K562 (cell line): ENCODE measurements around the gene RHEBL1. TPM values are rescaled to one million over a fixed set of nuclear protein-coding genes. Genes with fewer than 3 reads are reported as not detected.

Experiments
- CEBPG ChIP-seq, 3 experiments: fragments of 200-800 bp in 1 of 3; sonication (Bioruptor generic) in 1 of 3; sonication (generic) in 1 of 3; formaldehyde crosslinking in 1 of 3; IDR thresholded peaks in 2 of 3; conservative IDR thresholded peaks in 1 of 3; 2 replicates each; pipeline versions ENCODE4 v1.6.1 to v1.8.0; 2016 to 2022; ENCODE audit warnings: missing compliant biosample characterization in 2 of 3, missing genetic modification characterization in 2 of 3, mild to moderate bottlenecking in 1 of 3, missing genetic modification reagents in 1 of 3
- ELF1 ChIP-seq: fragments of 200-800 bp; sonication (Bioruptor generic); IDR thresholded peaks from 2 replicates; pipeline ENCODE4 v1.6.1; 2016; ENCODE audit warnings: missing genetic modification characterization, missing compliant biosample characterization
- GABPA ChIP-seq: fragments of 200-800 bp; sonication (Bioruptor generic); conservative IDR thresholded peaks from 2 replicates; pipeline ENCODE4 v1.6.1; 2016; ENCODE audit warnings: low read depth, missing genetic modification characterization, missing compliant biosample characterization
- MAFK ChIP-seq: IDR thresholded peaks from 2 replicates; pipeline ENCODE4 v1.6.1; 2011; ENCODE audit warnings: low read length, improper control_type of control experiment
- MCM5 ChIP-seq: fragments of 450-650 bp; IDR thresholded peaks from 2 replicates; pipeline ENCODE4 v1.6.1; 2016; ENCODE audit warnings: low read depth
- MCM7 ChIP-seq, 2 experiments: fragments of 450-650 bp; IDR thresholded peaks; 2 replicates each; pipeline ENCODE4 v1.6.1; 2016 to 2018
- MEF2D ChIP-seq: conservative IDR thresholded peaks from 2 replicates; pipeline ENCODE4 v1.6.1; 2016; ENCODE audit warnings: low read depth, missing genetic modification characterization, missing compliant biosample characterization
- MTA3 ChIP-seq: fragments of 450-650 bp; formaldehyde crosslinking; IDR thresholded peaks from 2 replicates; pipeline ENCODE4 v1.6.1; 2017; ENCODE audit warnings: mild to moderate bottlenecking, borderline replicate concordance
- NCOR1 ChIP-seq: fragments of 450-650 bp; IDR thresholded peaks from 2 replicates; pipeline ENCODE4 v1.6.1; 2016; ENCODE audit warnings: mild to moderate bottlenecking, moderate library complexity
- POU5F1 ChIP-seq: fragments of 150-350 bp; IDR thresholded peaks from 2 replicates; pipeline ENCODE4 v1.6.1; 2014; ENCODE audit warnings: borderline replicate concordance, low read length, low read depth, mild to moderate bottlenecking; ENCODE audit not compliant: partially characterized antibody
- RHOXF2B ChIP-seq: fragments of 250-450 bp; sonication (Bioruptor Pico); conservative IDR thresholded peaks from 2 replicates; pipeline ENCODE4 v1.5.1; 2021
- SAFB2 ChIP-seq: fragments of 200-400 bp; formaldehyde crosslinking; IDR thresholded peaks from 2 replicates; pipeline ENCODE4 v1.6.1; 2018; ENCODE audit warnings: borderline replicate concordance, low read length, low read depth, moderate library complexity; ENCODE audit not compliant: severe bottlenecking
- ZNF23 ChIP-seq: fragments of 250-450 bp; sonication (Bioruptor Pico); IDR thresholded peaks from 2 replicates; pipeline ENCODE4 v1.4.0; 2020; ENCODE audit warnings: mild to moderate bottlenecking
- ZNF354B ChIP-seq: fragments of 250-450 bp; sonication (Bioruptor Pico); IDR thresholded peaks from 2 replicates; pipeline ENCODE4 v1.4.0; 2020
- polyA plus RNA-seq, 8 experiments: library from polyadenylated mRNA; depleted of rRNA in 4 of 8; stranded (reverse) in 5 of 8; unstranded in 3 of 8; fragments of >200 nt; fragmentation: Nextera tagmentation in 2 of 8; fragmentation: Illumina TruSeq in 1 of 8; extraction: Ambion mirVana in 2 of 8; extraction: Trizol in 1 of 8; gene quantifications; 2 replicates each; pipeline versions ENCODE4 v1.2.1 to v1.2.3, GENCODE V29; 2011 to 2014; ENCODE audit warnings: inconsistent platforms in 1 of 8, missing spikeins in 1 of 8
- total RNA-seq, 7 experiments: library from RNA; depleted of rRNA in 6 of 7; stranded (reverse); fragments of >200 nt in 6 of 7; fragmentation: Illumina TruSeq in 2 of 7; extraction: Trizol in 2 of 7; gene quantifications; 2 replicates each; pipeline versions ENCODE4 v1.2.1 to v1.2.3, GENCODE V29; 2011 to 2021; ENCODE audit warnings: low replicate concordance in 1 of 7
- TF ChIP-seq, protein P1 (sequence below): sonication (generic); formaldehyde crosslinking; IDR thresholded peaks from 2 replicates; pipeline ENCODE4 v1.8.0; 2022; ENCODE audit warnings: mild to moderate bottlenecking, missing genetic modification reagents
- TF ChIP-seq, protein P2 (sequence below): fragments of 450-650 bp; IDR thresholded peaks from 2 replicates; pipeline ENCODE4 v1.6.1; 2016; ENCODE audit warnings: missing biosample characterization, missing genetic modification characterization
- TF ChIP-seq, protein P3 (sequence below): fragments of 450-650 bp; IDR thresholded peaks from 2 replicates; pipeline ENCODE4 v1.6.1; 2018; ENCODE audit warnings: mild to moderate bottlenecking, low read depth; ENCODE audit not compliant: partially characterized antibody

The RHEBL1 gene
- total and polyA plus RNA-seq, 9 of the 15 experiments (the other 6 are each of a cell fraction or from before 2014, with no cell fraction given) = 4.3 to 36.1 (median 8.2) TPM

GRCh38 chr12:49092086-49092815 is 22.5 kb upstream of the RHEBL1 start (continued):
- TF ChIP-seq, protein P1, sequence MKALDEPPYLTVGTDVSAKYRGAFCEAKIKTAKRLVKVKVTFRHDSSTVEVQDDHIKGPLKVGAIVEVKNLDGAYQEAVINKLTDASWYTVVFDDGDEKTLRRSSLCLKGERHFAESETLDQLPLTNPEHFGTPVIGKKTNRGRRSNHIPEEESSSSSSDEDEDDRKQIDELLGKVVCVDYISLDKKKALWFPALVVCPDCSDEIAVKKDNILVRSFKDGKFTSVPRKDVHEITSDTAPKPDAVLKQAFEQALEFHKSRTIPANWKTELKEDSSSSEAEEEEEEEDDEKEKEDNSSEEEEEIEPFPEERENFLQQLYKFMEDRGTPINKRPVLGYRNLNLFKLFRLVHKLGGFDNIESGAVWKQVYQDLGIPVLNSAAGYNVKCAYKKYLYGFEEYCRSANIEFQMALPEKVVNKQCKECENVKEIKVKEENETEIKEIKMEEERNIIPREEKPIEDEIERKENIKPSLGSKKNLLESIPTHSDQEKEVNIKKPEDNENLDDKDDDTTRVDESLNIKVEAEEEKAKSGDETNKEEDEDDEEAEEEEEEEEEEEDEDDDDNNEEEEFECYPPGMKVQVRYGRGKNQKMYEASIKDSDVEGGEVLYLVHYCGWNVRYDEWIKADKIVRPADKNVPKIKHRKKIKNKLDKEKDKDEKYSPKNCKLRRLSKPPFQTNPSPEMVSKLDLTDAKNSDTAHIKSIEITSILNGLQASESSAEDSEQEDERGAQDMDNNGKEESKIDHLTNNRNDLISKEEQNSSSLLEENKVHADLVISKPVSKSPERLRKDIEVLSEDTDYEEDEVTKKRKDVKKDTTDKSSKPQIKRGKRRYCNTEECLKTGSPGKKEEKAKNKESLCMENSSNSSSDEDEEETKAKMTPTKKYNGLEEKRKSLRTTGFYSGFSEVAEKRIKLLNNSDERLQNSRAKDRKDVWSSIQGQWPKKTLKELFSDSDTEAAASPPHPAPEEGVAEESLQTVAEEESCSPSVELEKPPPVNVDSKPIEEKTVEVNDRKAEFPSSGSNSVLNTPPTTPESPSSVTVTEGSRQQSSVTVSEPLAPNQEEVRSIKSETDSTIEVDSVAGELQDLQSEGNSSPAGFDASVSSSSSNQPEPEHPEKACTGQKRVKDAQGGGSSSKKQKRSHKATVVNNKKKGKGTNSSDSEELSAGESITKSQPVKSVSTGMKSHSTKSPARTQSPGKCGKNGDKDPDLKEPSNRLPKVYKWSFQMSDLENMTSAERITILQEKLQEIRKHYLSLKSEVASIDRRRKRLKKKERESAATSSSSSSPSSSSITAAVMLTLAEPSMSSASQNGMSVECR (CRISPR knock-in tag) = peak; percentile 73; the same call in 1 of the 2 replicates
- no peak for TF ChIP-seq ZNF23
- TF ChIP-seq, protein P2, sequence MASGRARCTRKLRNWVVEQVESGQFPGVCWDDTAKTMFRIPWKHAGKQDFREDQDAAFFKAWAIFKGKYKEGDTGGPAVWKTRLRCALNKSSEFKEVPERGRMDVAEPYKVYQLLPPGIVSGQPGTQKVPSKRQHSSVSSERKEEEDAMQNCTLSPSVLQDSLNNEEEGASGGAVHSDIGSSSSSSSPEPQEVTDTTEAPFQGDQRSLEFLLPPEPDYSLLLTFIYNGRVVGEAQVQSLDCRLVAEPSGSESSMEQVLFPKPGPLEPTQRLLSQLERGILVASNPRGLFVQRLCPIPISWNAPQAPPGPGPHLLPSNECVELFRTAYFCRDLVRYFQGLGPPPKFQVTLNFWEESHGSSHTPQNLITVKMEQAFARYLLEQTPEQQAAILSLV = no peak
- TF ChIP-seq CEBPG (CRISPR knock-in tag; IDR thresholded peaks at IDR 0.05) = no peak
- TF ChIP-seq CEBPG (tag; conservative IDR thresholded peaks at IDR 0.05 in 1 of 2, IDR thresholded peaks at IDR 0.05 in 1 of 2) = no peak
- TF ChIP-seq GABPA = peak; percentile 61
- TF ChIP-seq NCOR1 = peak; percentile 91
- no peak for TF ChIP-seq RHOXF2B
- TF ChIP-seq, protein P3, sequence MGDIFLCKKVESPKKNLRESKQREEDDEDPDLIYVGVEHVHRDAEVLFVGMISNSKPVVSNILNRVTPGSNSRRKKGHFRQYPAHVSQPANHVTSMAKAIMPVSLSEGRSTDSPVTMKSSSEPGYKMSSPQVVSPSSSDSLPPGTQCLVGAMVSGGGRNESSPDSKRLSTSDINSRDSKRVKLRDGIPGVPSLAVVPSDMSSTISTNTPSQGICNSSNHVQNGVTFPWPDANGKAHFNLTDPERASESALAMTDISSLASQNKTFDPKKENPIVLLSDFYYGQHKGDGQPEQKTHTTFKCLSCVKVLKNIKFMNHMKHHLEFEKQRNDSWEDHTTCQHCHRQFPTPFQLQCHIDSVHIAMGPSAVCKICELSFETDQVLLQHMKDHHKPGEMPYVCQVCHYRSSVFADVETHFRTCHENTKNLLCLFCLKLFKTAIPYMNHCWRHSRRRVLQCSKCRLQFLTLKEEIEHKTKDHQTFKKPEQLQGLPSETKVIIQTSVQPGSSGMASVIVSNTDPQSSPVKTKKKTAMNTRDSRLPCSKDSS = no peak
- TF ChIP-seq MEF2D = peak; percentile 51; the same call in 1 of the 2 replicates
- TF ChIP-seq MCM7 (IDR thresholded peaks at IDR 0.05) = peak in 1 of 2 experiments; percentile 78; a peak in 1 of 4 replicates
- TF ChIP-seq SAFB2 = no peak
- TF ChIP-seq ZNF354B (CRISPR knock-in tag) = no peak
- TF ChIP-seq MTA3 = peak; percentile 94
- no peak; the same call in 1 of the 2 replicates for TF ChIP-seq MAFK
- TF ChIP-seq ELF1 (tag) = no peak
- no peak for TF ChIP-seq MCM5
- TF ChIP-seq POU5F1 = peak; percentile 20
